ENCODE measurements around the gene RMDN3. TPM values are rescaled to one million over a fixed set of nuclear protein-coding genes. Genes with fewer than 3 reads are reported as not detected.
A peak's percentile ranks its signal among the peaks of the same experiment; 100 is the strongest.

The RMDN3 gene
- total RNA-seq, 1 experiment from 2014 or later, result 28.3 TPM

GRCh38 chr15:40739854-40740253 is 15.2 kb downstream of the RMDN3 start:
- H3K9ac ChIP-seq (ENCODE audit: extremely low read depth, insufficient read length, low read length), result no peak overlapping the region
- no peak for DNase-seq
- no peak overlapping the region for H2BK20ac ChIP-seq (ENCODE audit: low read depth, low read length, poor library complexity, severe bottlenecking)
- H3K4me2 ChIP-seq (ENCODE audit: insufficient read depth, insufficient read length, low read length), result no peak overlapping the region
- no peaks in the 10 kb centered on the region for H3K79me2 ChIP-seq (ENCODE audit: insufficient read depth, low read length)
- H3K27me3 ChIP-seq (ENCODE audit: insufficient read depth, low read length), result no peaks in the 10 kb centered on the region
- H3K4me1 ChIP-seq (ENCODE audit: insufficient read depth, low read length), result peaks cover 18% of the 10 kb centered on the region
- H2AK5ac ChIP-seq (ENCODE audit: insufficient read length, low read length), result no peak overlapping the region
- peaks cover 44 to 45% of the 10 kb centered on the region in 2 experiments for H3K4me1 Mint-ChIP-seq
- H3T11ph ChIP-seq (ENCODE audit: low read length), result no peak overlapping the region
- TF ChIP-seq, protein P1, sequence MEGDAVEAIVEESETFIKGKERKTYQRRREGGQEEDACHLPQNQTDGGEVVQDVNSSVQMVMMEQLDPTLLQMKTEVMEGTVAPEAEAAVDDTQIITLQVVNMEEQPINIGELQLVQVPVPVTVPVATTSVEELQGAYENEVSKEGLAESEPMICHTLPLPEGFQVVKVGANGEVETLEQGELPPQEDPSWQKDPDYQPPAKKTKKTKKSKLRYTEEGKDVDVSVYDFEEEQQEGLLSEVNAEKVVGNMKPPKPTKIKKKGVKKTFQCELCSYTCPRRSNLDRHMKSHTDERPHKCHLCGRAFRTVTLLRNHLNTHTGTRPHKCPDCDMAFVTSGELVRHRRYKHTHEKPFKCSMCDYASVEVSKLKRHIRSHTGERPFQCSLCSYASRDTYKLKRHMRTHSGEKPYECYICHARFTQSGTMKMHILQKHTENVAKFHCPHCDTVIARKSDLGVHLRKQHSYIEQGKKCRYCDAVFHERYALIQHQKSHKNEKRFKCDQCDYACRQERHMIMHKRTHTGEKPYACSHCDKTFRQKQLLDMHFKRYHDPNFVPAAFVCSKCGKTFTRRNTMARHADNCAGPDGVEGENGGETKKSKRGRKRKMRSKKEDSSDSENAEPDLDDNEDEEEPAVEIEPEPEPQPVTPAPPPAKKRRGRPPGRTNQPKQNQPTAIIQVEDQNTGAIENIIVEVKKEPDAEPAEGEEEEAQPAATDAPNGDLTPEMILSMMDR (conservative IDR thresholded peaks at IDR 0.05), result peak; percentile 44; the same call in 2 of the 3 replicates
- H4K8ac ChIP-seq (replicated peaks; ENCODE audit: insufficient read length, low read depth, low read length), result no peak overlapping the region
- no peak overlapping the region for H2BK12ac ChIP-seq (ENCODE audit: insufficient read length, low read depth, low read length)
- H4K20me1 ChIP-seq (ENCODE audit: control insufficient read depth, insufficient read depth, insufficient read length), result no peaks in the 10 kb centered on the region
- no peaks in the 10 kb centered on the region for H3K79me1 ChIP-seq (ENCODE audit: insufficient read depth, low read depth, low read length, poor library complexity, severe bottlenecking)
- no CpG with 5 or more reads among the region's 2 CpGs for WGBS (ENCODE audit: extremely low coverage, insufficient read length, low lambda C conversion rate)
- no peak overlapping the region for H4K91ac ChIP-seq (ENCODE audit: insufficient read length, low read depth, low read length)
- no peak overlapping the region for H3K27ac ChIP-seq (ENCODE audit: insufficient read length, low read depth, low read length)
- H2BK120ac ChIP-seq (ENCODE audit: low read depth, low read length, poor library complexity, severe bottlenecking), result no peak overlapping the region
- H2BK15ac ChIP-seq (ENCODE audit: low read depth, low read length), result no peak overlapping the region
- no peaks in the 10 kb centered on the region; the same call in 1 of the 2 replicates for H3K27me3 Mint-ChIP-seq (ENCODE audit: low read depth)
- H3K23me2 ChIP-seq (ENCODE audit: insufficient read length, low read depth, low read length, poor library complexity, severe bottlenecking), result no peaks in the 10 kb centered on the region
- no peak overlapping the region for H3K4ac ChIP-seq (ENCODE audit: low read depth, low read length)
- H3K18ac ChIP-seq (ENCODE audit: insufficient read length, low read depth, low read length), result no peak overlapping the region
- H3K9me3 Mint-ChIP-seq, result no peaks in the 10 kb centered on the region
- H3K27ac Mint-ChIP-seq, result peak overlapping the region; percentile 62 to 93 (median 91); a peak in 6 of 7 replicates
- H3K23ac ChIP-seq (ENCODE audit: insufficient read length, low read depth, low read length), result no peak overlapping the region
- no peak overlapping the region for H2BK5ac ChIP-seq (ENCODE audit: insufficient read length, low read length)
- no peaks in the 10 kb centered on the region for H3K9me3 ChIP-seq (ENCODE audit: control insufficient read depth, low read depth, low read length)
- H2AFZ ChIP-seq (ENCODE audit: low read length), result no peak overlapping the region
- no peak overlapping the region for H3K14ac ChIP-seq (ENCODE audit: insufficient read depth, low read length)
- no peak overlapping the region for H3K56ac ChIP-seq (ENCODE audit: insufficient read length, low read depth, low read length)
- no peak overlapping the region for H4K5ac ChIP-seq (ENCODE audit: insufficient read length, low read depth, low read length)
- H3K4me3 Mint-ChIP-seq, result 0 out of 5 replicates have a peak overlapping the region, but pooled peaks of 1 of the 2 experiments have one; percentile 16
- peaks cover 13 to 54% (median 48%) of the 10 kb centered on the region in 3 experiments; a peak in 6 of 7 replicates for H3K36me3 Mint-ChIP-seq (ENCODE audit: insufficient read depth in 1 of 3, low read depth in 3 of 3)

Measured in H9 (cell line).